B cell (primary cell): ENCODE results near the gene TTC22. TPM values are rescaled to one million over a fixed set of nuclear protein-coding genes. Genes with fewer than 3 reads are reported as not detected.

Experiments used
- ATAC-seq: fragments of 200-7000 bp; cut with Tn5 transposase; one replicate; pipeline ENCODE4 v1.10.0; 2021; ENCODE audit warnings: low read depth, mild to moderate bottlenecking, moderate number of reproducible peaks, moderate library complexity
- CTCF ChIA-PET: fragments of 350-600 bp; sonication (Branson Sonifier 250); formaldehyde crosslinking; loops from one replicate; lab custom pipeline; 2021; ENCODE audit warnings: antibody characterized with exemption, inconsistent platforms; lab: Charles Lee
- POLR2A ChIA-PET: fragments of 350-600 bp; sonication (Branson Sonifier 250); formaldehyde crosslinking; loops from one replicate; lab custom pipeline; 2021; ENCODE audit warnings: antibody characterized with exemption; lab: Charles Lee
- DNase-seq: peaks from one replicate; pipeline ENCODE4 v3.0.0; 2013
- H2AFZ ChIP-seq: 2 replicates; pipeline ENCODE4 v1.6.1; 2012; ENCODE audit warnings: mild to moderate bottlenecking, low read depth, low read length; ENCODE audit not compliant: insufficient read depth, poor library complexity, severe bottlenecking
- H3K27ac ChIP-seq, 2 donors: 1 replicate in 1 of 2; 2 replicates in 1 of 2; pipeline ENCODE4 v1.5.1; 2012 to 2013; ENCODE audit warnings: low read length in 2 of 2, mild to moderate bottlenecking in 2 of 2, moderate library complexity in 1 of 2
- H3K27me3 ChIP-seq, 4 experiments: fragments of 200-600 bp in 1 of 4; sonication (generic) in 1 of 4; replicated peaks in 1 of 4; 1 replicate in 2 of 4; 2 replicates in 2 of 4; pipeline versions ENCODE4 v1.6.1 to v1.7.0; 2013 to 2016; ENCODE audit warnings: low read length in 3 of 4, mild to moderate bottlenecking in 2 of 4, mixed read lengths in 1 of 4, moderate library complexity in 1 of 4; ENCODE audit not compliant: insufficient read depth in 4 of 4, control insufficient read depth in 3 of 4; ENCODE audit errors: control extremely low read depth in 1 of 4
- H3K36me3 ChIP-seq, 2 experiments: replicated peaks in 1 of 2; 1 replicate in 1 of 2; 2 replicates in 1 of 2; pipeline versions ENCODE4 v1.6.1 to v1.7.1; 2013; ENCODE audit warnings: low read length in 1 of 2; ENCODE audit not compliant: insufficient read depth in 2 of 2, control insufficient read depth in 1 of 2; ENCODE audit errors: control extremely low read depth in 1 of 2, extremely low read depth in 1 of 2
- H3K4me1 ChIP-seq, 2 donors: fragments of 200-600 bp in 1 of 2; sonication (generic) in 1 of 2; 1 replicate in 1 of 2; 2 replicates in 1 of 2; pipeline versions ENCODE4 v1.5.1 to v1.6.1; 2013 to 2017; ENCODE audit warnings: low read length in 2 of 2; ENCODE audit not compliant: control insufficient read depth in 2 of 2, insufficient read depth in 2 of 2
- H3K4me2 ChIP-seq: replicated peaks from 2 replicates; pipeline ENCODE3; 2012; ENCODE audit warnings: mild to moderate bottlenecking, low read depth, low read length; ENCODE audit not compliant: poor library complexity, severe bottlenecking
- H3K4me3 ChIP-seq, 5 experiments: fragments of 200-600 bp in 1 of 5; sonication (generic) in 1 of 5; 1 replicate in 3 of 5; 2 replicates in 2 of 5; pipeline versions ENCODE4 v1.5.1 to v1.7.0; 2011 to 2016; ENCODE audit warnings: low read length in 4 of 5, mild to moderate bottlenecking in 4 of 5, low read depth in 2 of 5, control low read depth in 1 of 5, moderate library complexity in 1 of 5; ENCODE audit not compliant: insufficient read depth in 1 of 5; ENCODE audit errors: control extremely low read depth in 1 of 5, extremely low read depth in 1 of 5
- H3K79me2 ChIP-seq: fragments of 200-600 bp; sonication (generic); one replicate; pipeline ENCODE4 v1.6.0; 2016; ENCODE audit warnings: low read length; ENCODE audit not compliant: control insufficient read depth, insufficient read depth
- H3K9ac ChIP-seq: fragments of 200-600 bp; sonication (generic); 2 replicates; pipeline ENCODE4 v1.6.1; 2017; ENCODE audit warnings: mild to moderate bottlenecking, low read length, moderate library complexity
- H3K9me3 ChIP-seq, 3 donors: one replicate each; pipeline versions ENCODE4 v1.6.1 to v1.7.1; 2013; ENCODE audit warnings: low read length in 2 of 3; ENCODE audit not compliant: control insufficient read depth in 2 of 3, insufficient read depth in 1 of 3; ENCODE audit errors: control extremely low read depth in 1 of 3
- H4K20me1 ChIP-seq: 2 replicates; pipeline ENCODE4 v1.6.0; 2012; ENCODE audit warnings: mild to moderate bottlenecking, low read length; ENCODE audit not compliant: insufficient read depth, control insufficient read depth, poor library complexity, severe bottlenecking
- H3K27ac Mint-ChIP-seq: one replicate; pipeline ENCODE4 v1.8.0; 2021; ENCODE audit warnings: mixed read lengths
- H3K27me3 Mint-ChIP-seq: one replicate; pipeline ENCODE4 v1.8.0; 2021; ENCODE audit warnings: mixed read lengths
- H3K4me1 Mint-ChIP-seq: one replicate; pipeline ENCODE4 v1.8.0; 2021; ENCODE audit warnings: mixed read lengths
- H3K4me3 Mint-ChIP-seq: one replicate; pipeline ENCODE4 v1.8.0; 2021; ENCODE audit warnings: mixed read lengths
- H3K9me3 Mint-ChIP-seq: one replicate; pipeline ENCODE4 v1.8.0; 2022; ENCODE audit warnings: mixed read lengths; ENCODE audit not compliant: insufficient read depth
- CTCF ChIP-seq: fragments of 200-600 bp; IDR thresholded peaks from one replicate; pipeline ENCODE4 v1.8.0; 2022; ENCODE audit warnings: antibody characterized with exemption, mild to moderate bottlenecking
- EZH2 ChIP-seq: IDR thresholded peaks from 2 replicates; pipeline ENCODE4 v1.6.1; 2012; ENCODE audit warnings: borderline replicate concordance, low read depth, mild to moderate bottlenecking, moderate library complexity, low read length; ENCODE audit not compliant: insufficient read depth, poor library complexity, severe bottlenecking
- WGBS: methylation state at CpG from one replicate; pipeline ENCODE4 v1.1.5; 2013; ENCODE audit warnings: missing lambda C conversion rate; ENCODE audit not compliant: insufficient coverage; 5-methylcytosine and 5-hydroxymethylcytosine counted together
- intact Hi-C: fragments of 100-400 bp; cut with micrococcal nuclease; formaldehyde crosslinking; loops from one replicate; pipeline ENCODE4 v1.10.0; 2022
- polyA plus RNA-seq: library from polyadenylated mRNA; depleted of rRNA; stranded (reverse); fragments of >200 nt; gene quantifications from 2 replicates; pipeline ENCODE4 v1.2.3, GENCODE V29; 2012
- total RNA-seq, 2 donors: library from RNA; stranded (reverse); fragments of 120-200 nt in 1 of 2; gene quantifications; 1 replicate in 1 of 2; 2 replicates in 1 of 2; pipeline versions ENCODE4 v1.2.3 to v1.2.4, GENCODE V29; 2013 to 2022

TTC22 gene
- total and polyA plus RNA-seq, 2 donors (not counting 1 experiment from before 2014, with no cell fraction given): 7.8 to 10.9 TPM

- DNase-seq: no peak
- Mint-ChIP-seq H3K4me1 (no peaks in the 10 kb centered on the region), H3K4me3 (no peak overlapping the region), H3K27ac (no peak overlapping the region), H3K27me3 (peaks cover 16% of the 10 kb centered on the region), H3K9me3 (peaks cover 2% of the 10 kb centered on the region)
- Histone ChIP-seq H4K20me1 (no peaks in the 10 kb centered on the region), H3K4me1 (no peaks in the 10 kb centered on the region), H3K9ac (no peak overlapping the region), H3K4me3 (no peak overlapping the region), H3K4me2 (no peak overlapping the region), H3K36me3 (no peaks in the 10 kb centered on the region), H2AFZ (no peak overlapping the region), H3K9me3 (peaks cover 0 to 13% (median 0%) of the 10 kb centered on the region in 3 donors), H3K27me3 (peaks cover 0 to 10% (median 0%) of the 10 kb centered on the region in 4 experiments), H3K27ac (no peak overlapping the region), H3K79me2 (no peaks in the 10 kb centered on the region)
- ChIA-PET POLR2A (no interaction called here), CTCF (interaction anchor here (1.4 kb wide), 1 partner anchor 23 kb away, joined by 3 read pairs; no protein-coding TSS in a partner anchor)
- no peak for ATAC-seq
- TF ChIP-seq EZH2: no peak
- TF ChIP-seq CTCF: no peak
- WGBS: 93% methylated on average over 5 of the region's 9 CpGs
- intact Hi-C loops: no loop called here
These were observed 32.0 kb upstream of the TTC22 start for GRCh38 chr1:54833121-54833520.

- peaks cover 29% of the 10 kb centered on the region for H3K27me3 Mint-ChIP-seq
- Histone ChIP-seq H3K9me3 (peaks cover 1 to 32% (median 18%) of the 10 kb centered on the region in 3 donors), H2AFZ (no peak overlapping the region), H3K9ac (no peak overlapping the region), H3K4me2 (no peak overlapping the region), H3K27me3 (no peaks in the 10 kb centered on the region), H3K27ac (no peak overlapping the region), H3K36me3 (no peaks in the 10 kb centered on the region), H3K4me3 (no peak overlapping the region), H3K4me1 (no peaks in the 10 kb centered on the region), H4K20me1 (no peaks in the 10 kb centered on the region), H3K79me2 (no peaks in the 10 kb centered on the region)
- CTCF ChIA-PET: no interaction called here
- POLR2A ChIA-PET: no interaction called here
- WGBS: 90% methylated on average over 4 of the region's 4 CpGs
- H3K9me3 Mint-ChIP-seq: peaks cover 20% of the 10 kb centered on the region
- no peak overlapping the region for H3K4me3 Mint-ChIP-seq
- no peak for ATAC-seq
- intact Hi-C loops: no loop called here
- no peaks in the 10 kb centered on the region for H3K4me1 Mint-ChIP-seq
- DNase-seq: no peak
- H3K27ac Mint-ChIP-seq: no peak overlapping the region
- TF ChIP-seq CTCF (no peak), EZH2 (no peak)
These were observed 25.2 kb upstream of the TTC22 start for GRCh38 chr1:54826226-54826816.
